Bone marrow (tissue), 2 donors: ENCODE data around the gene MLST8.

Experiments
- DNase-seq, 2 donors: peaks; one replicate each; lab custom pipeline; 2025; lab: John Stamatoyannopoulos, UW

MLST8 gene

DNA sequence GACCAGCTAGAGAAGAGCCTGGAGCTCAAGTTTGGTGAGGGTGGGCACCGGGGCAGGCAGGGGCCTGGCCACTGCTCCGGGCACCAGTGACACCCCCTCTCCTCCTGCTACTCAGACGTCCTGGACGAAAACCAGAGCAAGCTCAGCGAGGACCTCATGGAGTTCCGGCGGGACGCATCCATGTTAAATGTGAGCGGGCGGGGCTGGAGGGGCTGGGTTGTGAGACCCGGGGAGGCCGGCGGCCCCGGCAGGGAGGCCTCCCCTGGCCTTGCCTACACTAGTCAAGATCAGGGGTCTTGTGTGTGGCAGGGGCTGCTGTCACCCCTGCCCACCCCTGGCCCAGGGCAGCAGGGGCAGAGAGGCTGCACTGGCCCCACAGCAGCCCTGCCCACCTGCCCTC, 31.9 kb upstream of the MLST8 start:
- no peak for DNase-seq

DNA sequence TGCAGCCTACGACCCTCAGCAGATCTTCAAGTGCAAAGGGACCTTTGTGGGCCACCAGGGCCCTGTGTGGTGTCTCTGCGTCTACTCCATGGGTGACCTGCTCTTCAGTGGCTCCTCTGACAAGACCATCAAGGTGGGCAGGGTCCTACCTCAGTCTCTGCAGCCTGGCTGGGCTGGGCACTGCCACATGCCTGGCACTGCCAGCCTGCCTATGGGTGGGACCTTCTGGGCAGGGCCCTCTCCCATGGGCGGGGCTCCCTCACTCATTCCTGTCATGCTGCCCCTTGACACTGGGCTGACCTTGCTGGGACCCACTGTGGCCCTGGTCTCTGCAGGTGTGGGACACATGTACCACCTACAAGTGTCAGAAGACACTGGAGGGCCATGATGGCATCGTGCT, 31.3 kb upstream of the MLST8 start:
- DNase-seq: no peak

DNA sequence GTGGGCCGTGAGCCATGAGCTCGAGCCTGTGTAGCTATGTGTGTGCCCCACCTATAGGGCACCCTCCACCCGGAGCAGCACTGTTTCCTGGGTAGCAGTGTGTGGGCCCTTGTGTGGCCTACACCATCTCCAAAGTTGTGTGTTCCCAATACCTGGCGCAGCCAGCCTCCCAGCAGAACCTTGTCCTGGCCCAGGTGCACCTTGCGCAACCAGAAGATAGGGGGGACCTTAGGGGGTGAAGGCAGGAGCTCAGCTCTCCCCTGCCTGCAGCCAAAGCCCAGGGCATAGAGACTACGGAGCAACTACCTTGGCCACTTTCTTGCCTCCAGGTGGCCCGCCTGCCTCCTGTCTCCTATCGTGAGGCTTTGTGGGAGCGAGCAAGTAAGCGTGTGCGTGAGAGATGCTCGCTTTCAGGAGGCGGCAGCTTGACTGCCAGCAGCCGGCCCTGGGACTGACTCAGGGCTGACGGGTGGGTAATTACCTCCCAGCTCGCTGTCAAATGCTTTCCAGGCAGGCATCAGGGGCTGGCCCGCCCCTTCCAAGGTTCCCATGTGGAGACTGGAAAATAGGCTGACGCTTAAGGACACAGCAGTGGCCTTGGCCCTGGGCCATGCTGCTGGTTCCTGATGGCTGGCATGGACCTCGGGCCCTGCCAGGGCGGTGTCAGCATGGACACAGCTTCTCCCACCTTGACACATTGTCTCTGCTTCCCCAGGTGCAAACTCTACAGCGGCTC, 30.7 kb upstream of the MLST8 start:
- DNase-seq: no peak

DNA sequence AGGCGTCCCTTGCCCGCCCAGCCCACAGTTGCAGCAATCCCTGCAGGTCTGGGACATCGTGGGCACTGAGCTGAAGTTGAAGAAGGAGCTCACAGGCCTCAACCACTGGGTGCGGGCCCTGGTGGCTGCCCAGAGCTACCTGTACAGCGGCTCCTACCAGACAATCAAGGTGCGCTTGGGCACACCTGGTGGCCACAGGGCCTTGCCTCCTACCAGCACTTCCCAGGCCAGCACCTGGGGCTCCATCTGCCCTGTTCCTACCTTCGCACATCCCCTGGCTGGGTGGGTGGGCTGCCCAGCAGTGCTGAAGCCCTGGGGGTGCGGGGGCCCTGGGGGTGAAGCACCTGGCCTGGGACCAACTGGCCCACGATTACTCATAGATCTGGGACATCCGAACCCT, 29.8 kb upstream of the MLST8 start:
- DNase-seq: no peak

DNA sequence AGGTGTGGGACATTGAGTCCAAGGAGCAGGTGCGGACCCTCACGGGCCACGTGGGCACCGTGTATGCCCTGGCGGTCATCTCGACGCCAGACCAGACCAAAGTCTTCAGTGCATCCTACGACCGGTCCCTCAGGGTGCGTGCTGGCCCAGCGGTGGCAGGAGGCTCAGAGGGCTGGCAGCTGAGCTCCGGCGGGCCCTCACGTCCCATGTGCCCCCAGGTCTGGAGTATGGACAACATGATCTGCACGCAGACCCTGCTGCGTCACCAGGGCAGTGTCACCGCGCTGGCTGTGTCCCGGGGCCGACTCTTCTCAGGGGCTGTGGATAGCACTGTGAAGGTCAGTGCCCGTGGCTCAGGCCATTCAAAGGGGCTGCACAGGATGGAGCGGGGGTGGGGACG, 29.2 kb upstream of the MLST8 start:
- DNase-seq: no peak

DNA sequence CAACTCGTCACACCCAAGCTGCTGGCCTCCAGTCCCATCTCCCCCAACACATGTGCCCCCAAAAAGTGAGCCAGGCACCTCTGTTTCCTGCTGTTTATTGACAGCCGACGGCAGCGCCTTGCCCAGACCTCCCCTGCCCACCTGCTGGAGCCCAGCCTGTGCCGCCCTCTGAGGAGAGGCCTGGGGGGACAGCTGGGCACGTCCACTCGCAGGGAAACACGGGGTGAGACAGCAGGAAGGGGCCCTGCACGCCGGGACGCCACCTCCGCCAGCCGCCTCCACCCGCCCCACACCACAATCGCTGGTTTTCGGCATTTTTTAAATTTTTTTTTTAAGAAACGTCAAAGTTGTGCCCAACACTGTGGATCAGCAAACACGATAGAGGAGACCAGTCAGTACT, 28.2 kb upstream of the MLST8 start:
- no peak for DNase-seq

DNA sequence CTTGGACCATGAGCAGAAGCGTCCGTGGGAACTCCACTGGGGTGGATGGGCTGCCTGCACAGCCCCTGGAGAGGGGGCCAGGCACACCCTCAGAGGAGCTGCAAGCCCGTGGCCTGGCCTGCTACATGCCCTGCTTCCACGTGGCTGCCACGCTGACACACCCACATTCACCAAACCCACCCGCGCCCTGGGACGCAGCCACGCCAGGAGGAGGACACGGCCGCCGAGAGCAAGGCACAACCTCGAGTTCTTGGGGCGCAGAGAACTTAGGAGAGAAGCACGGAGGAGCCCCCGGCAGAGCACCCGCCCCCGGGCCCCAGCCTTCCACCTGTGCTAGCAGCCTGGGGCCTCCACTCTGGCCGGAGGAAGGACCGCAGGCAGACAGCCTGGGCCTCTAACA, 27.7 kb upstream of the MLST8 start:
- DNase-seq: no peak

DNA sequence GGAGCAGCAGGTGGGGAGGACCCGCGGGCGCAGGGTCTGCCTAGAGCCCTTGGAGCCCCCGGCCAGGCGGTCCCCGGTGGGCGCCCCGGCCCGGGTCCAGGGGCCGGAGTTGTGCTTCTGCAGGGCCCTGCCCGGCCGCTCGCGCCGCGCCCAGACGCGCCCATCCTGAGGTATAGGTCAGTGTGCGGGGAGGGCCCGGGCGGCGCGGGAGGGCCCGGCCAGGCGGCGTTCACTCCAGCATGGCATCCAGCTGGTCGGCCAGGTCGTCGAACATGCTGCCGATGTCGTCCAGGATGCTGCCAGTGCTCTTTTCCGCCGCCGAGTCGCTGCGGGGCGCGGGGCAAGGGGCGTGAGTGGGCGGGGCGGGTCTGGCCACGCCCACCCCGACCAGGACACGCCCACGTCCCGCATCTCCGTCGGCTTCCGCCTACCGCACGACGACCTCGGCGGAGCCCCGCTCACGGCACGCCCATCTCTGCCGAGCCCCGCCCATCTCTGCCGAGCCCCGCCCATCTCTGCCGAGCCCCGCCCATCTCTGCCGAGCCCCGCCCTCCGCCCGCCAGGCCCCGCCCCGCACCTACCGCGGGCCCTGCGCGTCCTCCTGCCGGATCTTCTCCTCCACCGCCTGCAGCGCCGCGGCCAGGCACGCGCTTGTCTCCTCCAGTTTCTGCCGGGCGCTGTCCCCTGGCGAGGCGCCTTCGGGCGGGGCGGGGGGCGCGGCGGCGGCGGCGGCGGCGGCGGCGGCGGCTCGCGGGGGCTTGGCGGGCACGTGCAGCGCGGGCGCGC, 26.7 kb upstream of the MLST8 start:
- no peak for DNase-seq

DNA sequence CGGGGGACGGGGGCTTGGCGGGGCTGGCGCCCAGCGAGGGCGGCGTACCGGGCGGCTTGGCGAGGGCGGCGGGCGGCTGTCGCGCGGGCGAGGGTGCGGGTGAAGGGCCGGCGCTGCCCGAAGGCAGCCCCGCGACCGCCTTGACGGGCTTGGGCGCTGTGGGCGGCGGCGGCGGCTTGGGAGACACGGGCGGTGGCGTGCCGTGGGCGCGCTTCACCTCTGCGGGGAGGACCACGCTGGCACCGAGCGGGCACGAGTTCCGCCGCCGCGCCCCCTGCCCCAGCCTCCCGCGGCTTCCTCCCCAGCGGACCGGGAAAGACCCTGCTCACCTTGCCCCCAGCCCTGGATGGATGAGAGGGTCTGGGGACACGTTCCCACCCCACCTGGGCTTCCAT, 26.1 kb upstream of the MLST8 start:
- no peak for DNase-seq

DNA sequence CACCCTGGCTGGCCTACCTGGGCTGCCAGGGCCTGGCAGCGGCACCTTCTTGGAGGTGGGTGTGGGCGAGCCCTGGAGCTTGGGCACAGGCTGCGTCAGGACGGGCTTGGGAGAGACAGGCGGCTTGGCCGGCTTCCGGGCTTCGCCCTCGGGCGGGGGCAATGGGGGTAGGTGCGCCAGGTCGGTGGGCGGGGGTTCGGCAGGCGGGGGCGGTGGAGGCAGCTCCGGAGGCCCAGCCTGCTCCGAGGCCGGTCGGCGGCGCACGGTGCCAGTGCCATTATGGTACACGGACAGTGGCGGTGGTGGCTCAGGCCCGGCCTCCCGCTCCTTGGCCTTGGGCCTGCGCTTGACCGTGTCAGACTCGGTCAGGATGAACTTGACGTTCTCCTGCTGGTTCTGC, 25.7 kb upstream of the MLST8 start:
- no peak for DNase-seq

DNA sequence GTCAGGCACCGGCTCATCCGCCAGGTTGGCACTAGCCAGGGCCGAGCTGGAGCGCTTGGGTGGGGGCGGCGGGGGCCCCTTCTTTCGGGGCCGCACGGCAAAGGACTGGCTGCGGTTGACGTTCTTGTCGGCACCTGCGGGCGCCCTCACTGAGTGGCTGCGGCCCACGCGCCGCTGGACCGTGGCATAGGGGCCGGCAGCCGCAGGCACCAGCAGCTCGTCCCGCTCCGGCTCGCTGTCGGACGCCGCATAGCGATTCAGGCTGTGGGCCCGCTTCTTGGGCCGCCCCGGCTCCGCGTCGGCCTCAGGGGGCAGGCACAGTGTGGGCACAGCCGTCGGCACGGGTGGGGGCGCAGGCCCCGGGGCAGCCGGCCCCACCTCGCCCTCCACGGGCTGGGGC, 24.8 kb upstream of the MLST8 start:
- no peak for DNase-seq

DNA sequence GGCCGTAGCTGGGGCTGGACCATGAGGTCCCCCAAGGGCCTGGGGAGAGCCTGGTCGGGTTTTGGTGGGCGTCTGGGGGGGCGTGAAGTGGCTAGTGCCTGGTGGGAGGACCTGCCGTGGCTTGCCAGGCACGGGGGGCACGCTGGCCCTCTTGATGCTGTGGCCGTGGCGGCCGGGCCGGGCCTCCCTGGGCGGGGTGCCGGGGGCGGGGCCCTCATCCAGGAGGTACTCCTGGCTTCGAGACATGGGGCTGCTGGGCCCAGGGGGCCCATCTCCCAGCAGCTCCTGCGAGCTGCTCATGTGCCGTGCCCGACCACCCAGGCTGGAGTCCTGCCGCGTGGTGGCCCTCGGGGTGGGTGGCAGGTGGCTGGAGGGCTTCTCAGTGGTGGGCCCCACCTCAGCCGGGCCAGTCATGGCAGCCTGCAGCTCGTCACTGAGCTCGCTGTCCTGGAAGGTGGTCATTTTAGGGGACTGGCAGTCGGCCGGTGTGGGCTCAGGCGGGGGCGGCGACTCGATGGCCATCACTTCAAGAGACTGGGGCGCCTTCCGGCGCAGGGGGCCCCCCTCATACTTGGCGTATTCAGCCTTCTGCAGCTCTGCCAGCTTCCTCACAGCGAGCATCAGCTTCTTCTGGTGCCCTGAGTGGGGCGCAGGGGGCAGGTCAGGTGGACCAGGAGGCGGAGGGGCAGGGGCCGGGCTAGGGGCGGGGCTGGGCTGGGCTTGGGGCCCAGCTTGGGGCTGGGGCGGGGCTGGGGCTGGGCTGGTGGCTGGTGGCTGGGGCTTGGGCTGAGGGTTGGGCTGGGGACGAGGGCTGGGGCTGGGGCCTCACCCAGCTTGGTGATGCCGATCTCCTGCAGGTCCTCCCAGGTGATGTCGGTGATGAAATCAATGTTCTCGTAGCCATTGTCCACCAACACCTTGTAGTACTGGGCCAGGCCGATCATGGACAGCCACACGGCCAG, 24.0 kb upstream of the MLST8 start:
- no peak for DNase-seq

DNA sequence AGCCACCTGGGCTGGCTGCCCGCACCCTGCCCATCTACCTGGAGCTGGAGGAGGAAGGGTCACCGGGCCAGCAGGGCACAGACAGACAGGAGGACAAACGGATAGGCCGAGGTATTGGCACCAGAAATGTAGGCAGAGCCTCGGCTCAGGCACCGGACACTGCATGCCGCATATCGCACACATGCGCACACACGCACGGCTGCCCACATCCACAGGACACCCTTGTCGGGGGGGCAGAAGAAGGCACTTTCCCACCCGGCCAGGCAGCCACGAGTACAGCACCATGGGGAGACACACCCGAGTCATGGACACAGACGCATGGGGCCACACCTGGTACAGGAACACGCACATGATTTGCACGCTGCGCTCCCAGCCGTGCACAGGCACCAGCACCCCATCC, 23.3 kb upstream of the MLST8 start:
- DNase-seq: no peak

DNA sequence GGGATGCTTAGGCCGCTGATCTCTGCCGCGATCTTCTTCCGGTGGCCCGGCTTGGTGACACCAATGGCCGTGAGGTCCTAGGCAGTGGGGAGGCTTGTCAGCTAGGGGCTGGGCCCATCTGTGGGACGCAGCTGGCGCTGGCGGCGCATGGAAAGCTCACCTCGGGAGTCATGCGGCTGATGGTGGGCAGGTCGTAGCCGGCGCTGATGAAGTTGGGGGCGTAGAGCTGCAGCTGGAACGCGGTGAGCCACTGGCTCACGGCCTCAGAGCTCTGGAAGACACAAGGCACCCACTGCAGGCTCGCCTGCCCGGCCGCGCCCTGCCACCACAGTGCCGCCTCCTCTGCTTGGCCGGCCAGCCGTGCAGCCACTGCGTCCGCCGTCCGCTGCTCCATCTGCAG, 21.6 kb upstream of the MLST8 start:
- no peak for DNase-seq

DNA sequence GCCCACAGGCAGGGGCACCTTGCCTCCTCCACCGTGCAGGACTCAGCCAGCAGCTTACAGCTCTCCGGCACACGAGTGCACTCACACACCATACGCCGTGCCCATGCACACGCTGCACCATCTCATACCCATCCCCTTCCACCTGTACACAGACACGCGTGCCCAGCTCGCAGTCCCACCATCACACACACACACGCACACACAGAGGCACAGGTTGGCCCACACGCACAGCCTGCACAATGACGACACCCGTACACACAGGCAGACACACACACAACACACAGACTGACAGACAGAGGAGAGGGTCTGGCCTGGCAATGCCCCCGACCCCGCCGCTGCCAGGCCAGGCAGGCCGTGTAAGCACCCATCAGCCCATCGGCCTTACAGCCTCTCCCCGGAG, 20.9 kb upstream of the MLST8 start:
- DNase-seq: no peak

DNA sequence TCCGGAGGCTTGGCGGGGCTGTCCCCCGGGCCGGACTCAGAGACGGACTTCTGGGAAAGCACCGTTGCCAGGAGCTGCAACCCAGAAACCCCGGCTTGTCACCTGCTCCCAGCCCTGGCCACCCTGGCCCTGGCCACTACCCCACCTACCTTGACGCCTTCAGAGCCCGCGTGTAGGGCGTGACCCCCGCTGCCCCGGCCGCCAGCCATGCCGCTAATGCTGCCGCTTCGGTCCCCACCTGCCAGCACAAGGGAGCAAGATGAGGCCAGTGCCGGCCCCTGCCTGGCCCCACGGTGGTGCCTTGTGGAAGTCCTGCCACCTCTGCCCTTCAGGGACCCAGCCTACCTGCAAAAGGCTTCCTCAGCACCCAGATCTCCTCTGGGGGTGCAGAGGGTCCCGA, 20.3 kb upstream of the MLST8 start:
- DNase-seq: no peak

DNA sequence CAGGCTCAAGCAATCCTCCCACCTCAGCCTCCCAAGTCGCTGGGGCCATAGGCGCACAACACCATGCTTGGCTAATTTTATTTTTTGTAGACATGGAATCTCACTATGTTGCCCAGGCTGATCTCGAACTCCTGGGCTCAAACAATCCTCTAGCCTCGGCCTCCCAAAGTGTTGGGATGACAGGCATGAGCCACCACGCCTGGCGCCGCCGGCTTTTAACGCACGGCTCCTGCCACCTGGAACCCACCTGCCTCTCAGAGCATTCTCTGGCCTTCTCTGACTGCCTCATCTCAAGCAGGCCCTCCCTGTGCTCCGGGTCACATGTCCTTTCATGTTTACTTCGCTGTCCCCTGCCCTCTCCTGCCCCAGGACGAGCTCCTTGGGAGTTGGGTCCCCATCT, 19.2 kb upstream of the MLST8 start:
- no peak for DNase-seq

DNA sequence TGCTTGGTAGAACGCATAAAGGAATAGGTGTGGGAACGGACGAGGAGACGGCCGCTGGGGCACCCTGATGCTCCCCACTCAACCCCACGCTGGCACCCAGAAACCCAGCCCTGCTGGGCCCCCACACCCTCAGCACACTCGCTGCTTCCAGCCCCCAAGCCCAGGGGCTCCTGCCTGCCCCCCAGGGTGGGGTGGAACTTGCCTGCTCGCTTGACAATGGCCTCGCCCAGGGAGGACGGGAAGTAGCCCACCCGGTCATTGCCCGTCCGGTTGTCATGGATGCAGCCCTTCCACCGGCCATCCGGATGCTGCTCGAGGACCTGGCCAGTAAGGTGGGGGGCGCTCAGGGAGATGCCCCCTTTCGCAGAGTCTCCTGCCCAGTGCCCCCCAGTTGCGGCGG, 18.7 kb upstream of the MLST8 start:
- DNase-seq: no peak

DNA sequence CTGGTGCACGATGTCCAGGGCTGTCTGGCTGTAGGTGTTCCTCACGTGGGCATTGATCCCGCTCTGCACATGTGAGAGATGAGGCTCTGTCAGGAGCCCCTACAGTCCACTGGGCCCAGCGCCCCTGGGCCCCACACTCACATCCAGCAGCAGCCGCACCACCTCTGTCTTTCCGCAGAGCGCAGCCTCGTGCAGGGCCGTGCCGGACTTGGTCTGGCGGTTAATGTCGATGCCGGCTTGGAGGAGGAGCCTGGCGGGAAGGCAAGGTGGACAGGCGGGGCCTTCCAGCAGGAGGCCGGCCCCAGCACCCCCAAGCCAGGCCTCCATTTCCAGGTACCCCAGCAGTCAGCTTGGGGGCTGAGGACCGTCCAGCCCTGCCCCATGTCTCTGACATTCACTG, 18.0 kb upstream of the MLST8 start:
- DNase-seq: no peak

DNA sequence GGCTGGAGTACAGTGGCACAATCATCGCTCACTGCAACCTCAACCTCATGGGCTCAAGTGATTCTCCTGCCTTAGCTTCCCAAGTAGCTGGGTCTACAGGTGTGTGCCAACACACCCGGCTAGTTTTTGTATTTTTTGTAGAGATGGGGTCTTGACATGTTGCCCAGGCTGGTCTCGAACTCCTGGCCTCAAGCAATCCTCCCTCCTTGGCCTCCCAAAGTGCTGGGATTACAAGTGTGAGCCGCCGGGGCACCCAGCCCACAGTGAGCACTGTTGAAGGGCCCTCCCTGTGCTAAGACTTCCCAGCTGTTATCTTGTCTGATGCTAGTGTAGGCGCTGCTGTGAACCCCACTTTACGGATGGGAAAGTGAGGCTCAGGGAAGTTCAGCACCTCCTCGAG, 16.9 kb upstream of the MLST8 start:
- no peak for DNase-seq

DNA sequence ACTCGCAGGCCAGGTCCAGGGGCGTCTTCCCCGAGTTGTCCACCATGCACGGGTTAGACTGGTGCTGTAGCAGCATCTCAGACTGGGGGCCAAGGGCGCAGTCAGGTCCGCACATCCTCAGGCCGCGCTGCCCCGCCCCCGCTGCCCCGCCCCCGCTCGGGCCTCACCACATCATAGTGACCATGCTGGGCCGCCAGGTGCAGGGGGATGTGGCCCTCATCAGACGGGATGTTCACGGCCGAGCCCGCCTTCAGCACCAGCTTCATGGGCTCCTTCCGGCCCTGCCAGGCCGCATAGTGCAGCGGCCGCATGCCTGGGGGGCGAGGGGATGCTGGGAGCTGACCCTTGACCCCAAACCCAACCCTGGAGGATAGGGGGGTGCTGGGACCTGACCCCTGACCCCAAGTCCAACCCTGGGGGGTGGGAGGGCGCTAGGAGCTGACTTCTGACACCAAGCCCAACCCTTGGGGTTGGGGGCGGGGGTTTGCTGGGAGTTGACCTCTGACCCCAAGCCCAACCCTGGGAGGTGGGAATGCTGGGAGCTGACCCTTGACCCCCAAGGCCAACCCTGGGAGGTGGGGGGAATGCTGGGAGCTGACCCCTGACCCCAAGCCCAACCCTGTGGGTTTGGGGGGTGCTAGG, 15.9 kb upstream of the MLST8 start:
- no peak for DNase-seq

DNA sequence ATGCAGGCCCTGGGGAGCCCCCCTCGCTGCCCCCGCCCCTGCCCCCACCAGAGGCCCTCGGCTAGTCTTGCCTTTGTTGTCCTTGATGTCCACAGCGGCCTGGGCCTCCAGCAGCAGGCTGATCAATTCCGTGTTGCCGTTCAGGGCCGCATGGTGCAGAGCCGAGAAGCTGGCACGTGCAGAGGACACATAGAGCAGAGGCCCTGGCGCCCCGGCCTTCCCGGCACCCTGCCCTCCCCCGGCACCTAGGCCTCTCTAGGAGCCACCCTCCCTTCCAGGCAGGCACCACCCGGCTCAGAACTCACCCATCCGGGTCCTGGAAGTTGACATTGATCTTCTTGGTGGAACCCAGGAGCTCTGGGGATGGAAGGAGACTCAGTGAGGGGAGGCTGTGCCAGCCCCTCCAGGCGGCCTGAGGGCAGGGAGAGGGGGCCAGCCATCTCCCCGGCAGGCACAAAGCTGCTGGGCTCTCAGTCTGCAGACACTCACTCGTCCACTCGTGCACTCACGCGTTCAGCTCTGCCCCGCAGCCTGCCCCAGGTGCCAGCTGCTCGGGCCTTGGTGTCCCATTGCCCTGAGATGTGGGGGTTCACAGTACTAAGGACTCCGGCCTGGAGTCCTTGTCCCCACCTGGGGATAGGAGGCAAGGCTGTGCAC, 15.1 kb upstream of the MLST8 start:
- no peak for DNase-seq
